Spleen (tissue), 7 donors: ENCODE measurements around the gene IFIT2.

ENCODE experiments used
- POLR2A ChIP-seq, 3 donors: fragments of 450-650 bp; IDR thresholded peaks; one replicate each; pipeline ENCODE4 v1.5.1; 2017; ENCODE audit warnings: antibody characterized with exemption in 3 of 3, mild to moderate bottlenecking in 1 of 3
- POLR2AphosphoS5 ChIP-seq, 3 donors: sonication (generic); formaldehyde crosslinking; IDR thresholded peaks; one replicate each; pipeline ENCODE4 v1.5.1; 2017; ENCODE audit warnings: antibody characterized with exemption in 3 of 3
- TF ChIP-seq, protein P1 (sequence below), 11 experiments: fragments of 200-600 bp in 7 of 11; fragments of 450-650 bp in 4 of 11; sonication (generic) in 4 of 11; IDR thresholded peaks in 8 of 11; conservative IDR thresholded peaks in 3 of 11; 1 replicate in 7 of 11; 2 replicates in 4 of 11; pipeline versions ENCODE4 v1.4.0 to v1.8.0; 2016 to 2021; ENCODE audit warnings: antibody characterized with exemption in 11 of 11, inconsistent platforms in 4 of 11, mild to moderate bottlenecking in 1 of 11
- donor health status: DM: no; HTN: no; CAD: no; lungs with moderate emphysema.
- donor health status: DM: no; HTN: no; CAD: no.
- donor health status: DM: no; HTN: no; CAD: no.

DNA sequence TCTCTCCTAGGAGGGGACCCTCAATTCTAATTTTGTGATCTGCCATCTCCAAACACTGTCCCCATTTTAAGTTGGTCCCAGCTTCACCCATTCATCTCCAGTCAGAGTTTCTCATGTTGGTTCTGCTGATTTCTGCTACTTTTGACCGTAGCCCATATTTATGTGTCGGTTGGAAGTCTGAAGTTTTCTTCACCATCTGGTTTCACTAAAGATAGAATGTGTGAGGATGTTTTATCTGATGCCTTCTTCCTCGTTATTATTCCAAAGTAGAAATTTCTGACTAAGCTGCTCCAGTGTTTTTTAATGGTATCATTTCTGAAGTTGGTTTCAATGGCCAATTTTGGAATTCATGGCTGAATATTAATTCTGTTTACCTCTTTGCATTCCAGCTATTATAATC is 21.3 kb upstream of the IFIT2 start:
- TF ChIP-seq, protein P1, sequence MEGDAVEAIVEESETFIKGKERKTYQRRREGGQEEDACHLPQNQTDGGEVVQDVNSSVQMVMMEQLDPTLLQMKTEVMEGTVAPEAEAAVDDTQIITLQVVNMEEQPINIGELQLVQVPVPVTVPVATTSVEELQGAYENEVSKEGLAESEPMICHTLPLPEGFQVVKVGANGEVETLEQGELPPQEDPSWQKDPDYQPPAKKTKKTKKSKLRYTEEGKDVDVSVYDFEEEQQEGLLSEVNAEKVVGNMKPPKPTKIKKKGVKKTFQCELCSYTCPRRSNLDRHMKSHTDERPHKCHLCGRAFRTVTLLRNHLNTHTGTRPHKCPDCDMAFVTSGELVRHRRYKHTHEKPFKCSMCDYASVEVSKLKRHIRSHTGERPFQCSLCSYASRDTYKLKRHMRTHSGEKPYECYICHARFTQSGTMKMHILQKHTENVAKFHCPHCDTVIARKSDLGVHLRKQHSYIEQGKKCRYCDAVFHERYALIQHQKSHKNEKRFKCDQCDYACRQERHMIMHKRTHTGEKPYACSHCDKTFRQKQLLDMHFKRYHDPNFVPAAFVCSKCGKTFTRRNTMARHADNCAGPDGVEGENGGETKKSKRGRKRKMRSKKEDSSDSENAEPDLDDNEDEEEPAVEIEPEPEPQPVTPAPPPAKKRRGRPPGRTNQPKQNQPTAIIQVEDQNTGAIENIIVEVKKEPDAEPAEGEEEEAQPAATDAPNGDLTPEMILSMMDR (IDR thresholded peaks at IDR 0.05 in 8 of 11, conservative IDR thresholded peaks at IDR 0.05 in 3 of 11): no peak
- TF ChIP-seq POLR2A (IDR thresholded peaks at IDR 0.05) (no peak), POLR2AphosphoS5 (IDR thresholded peaks at IDR 0.05) (no peak)
